SKM-1 (cell line): ENCODE results near the gene ZNF766.
A peak's percentile ranks its signal among the peaks of the same experiment; 100 is the strongest.
"Not testable (repeated sequence)": the region's sequence is repeated elsewhere in the genome, so short reads cannot be mapped to it uniquely, and the experiment has no call there.

Experiments
- DNase-seq: peaks from one replicate; lab custom pipeline; 2025; ENCODE audit not compliant: unreplicated experiment; lab: John Stamatoyannopoulos, UW

ZNF766 gene

GRCh38 chr19:52274191-52274590 is 4.8 kb downstream of the ZNF766 start:
- no peak for DNase-seq

GRCh38 chr19:52275988-52276387 is 6.6 kb downstream of the ZNF766 start:
- no peak for DNase-seq

GRCh38 chr19:52277471-52277870 is 8.1 kb downstream of the ZNF766 start:
- DNase-seq: no peak

GRCh38 chr19:52286256-52286655 is 16.9 kb downstream of the ZNF766 start:
- no peak for DNase-seq

- no peak for DNase-seq
Measured at GRCh38 chr19:52291781-52292180, 22.4 kb downstream of the ZNF766 start.

GRCh38 chr19:52292946-52293345 is 23.6 kb downstream of the ZNF766 start:
- DNase-seq: not testable (repeated sequence)

GRCh38 chr19:52296400-52296772 is 27.0 kb downstream of the ZNF766 start:
- DNase-seq: no peak

GRCh38 chr19:52296773-52297600 is 27.6 kb downstream of the ZNF766 start, which contains the start of gene ZNF480:
TSS of gene ZNF480 (plus strand) at chr19:52297169. CDS start at chr19:52300413, 3,244 bp downstream.
- DNase-seq: peak; percentile 9

GRCh38 chr19:52297601-52298364 is 28.4 kb downstream of the ZNF766 start:
- no peak for DNase-seq

GRCh38 chr19:52307275-52307674 is 37.9 kb downstream of the ZNF766 start:
- DNase-seq: no peak

- no peak for DNase-seq
Measured at GRCh38 chr19:52322429-52322828, 53.0 kb downstream of the ZNF766 start.

GRCh38 chr19:52331757-52332156 is 62.4 kb downstream of the ZNF766 start:
- no peak for DNase-seq

- no peak for DNase-seq
Measured at GRCh38 chr19:52335768-52336116, 66.4 kb downstream of the ZNF766 start.

- peak; percentile 42 for DNase-seq
Measured at GRCh38 chr19:52336117-52336790, 66.9 kb downstream of the ZNF766 start, which contains the start of gene ZNF610. TSS of gene ZNF610 (plus strand) at chr19:52336243. CDS start at chr19:52349173, 12,930 bp downstream.

GRCh38 chr19:52336791-52337381 is 67.5 kb downstream of the ZNF766 start:
- no peak for DNase-seq

- not testable (repeated sequence) for DNase-seq
Measured at GRCh38 chr19:52339022-52339421, 69.6 kb downstream of the ZNF766 start.

- no peak for DNase-seq
Measured at GRCh38 chr19:52343548-52343947, 74.2 kb downstream of the ZNF766 start.

- DNase-seq: no peak
Measured at GRCh38 chr19:52345162-52345561, 75.8 kb downstream of the ZNF766 start.
